Measurements from ENCODE around the gene TET3.

The TET3 gene

GRCh38 chr2:74004212-74005182 lies 19.8 kb downstream of the TET3 start:
- DNase-seq (ENCODE audit: low read depth): no peak

GRCh38 chr2:74005786-74006185 lies 21.1 kb downstream of the TET3 start:
- no peak for DNase-seq (ENCODE audit: low read depth)

GRCh38 chr2:74006459-74006858 lies 21.7 kb downstream of the TET3 start:
- no peak for DNase-seq (ENCODE audit: low read depth)

GRCh38 chr2:74007121-74007520 lies 22.4 kb downstream of the TET3 start:
- DNase-seq (ENCODE audit: low read depth): no peak

- no peak for DNase-seq (ENCODE audit: low read depth)
Measured at GRCh38 chr2:74007711-74008110, 23.0 kb downstream of the TET3 start.

GRCh38 chr2:74008761-74009395 lies 24.2 kb downstream of the TET3 start:
- no peak for DNase-seq (ENCODE audit: low read depth)

GRCh38 chr2:74009577-74009976 lies 24.9 kb downstream of the TET3 start:
- DNase-seq (ENCODE audit: low read depth): no peak

- DNase-seq (ENCODE audit: low read depth): no peak
Measured at GRCh38 chr2:74010087-74010541, 25.4 kb downstream of the TET3 start.

- DNase-seq (ENCODE audit: low read depth): no peak
Measured at GRCh38 chr2:74011246-74011645, 26.5 kb downstream of the TET3 start.

- no peak for DNase-seq (ENCODE audit: low read depth)
Measured at GRCh38 chr2:74014813-74015212, 30.1 kb downstream of the TET3 start.

- no peak for DNase-seq (ENCODE audit: low read depth)
Measured at GRCh38 chr2:74017223-74017622, 32.5 kb downstream of the TET3 start.

- DNase-seq (ENCODE audit: low read depth): no peak
Measured at GRCh38 chr2:74019516-74019915, 34.8 kb downstream of the TET3 start.

GRCh38 chr2:74020702-74021406 lies 36.1 kb downstream of the TET3 start:
- no peak for DNase-seq (ENCODE audit: low read depth)

- no peak for DNase-seq (ENCODE audit: low read depth)
Measured at GRCh38 chr2:74021407-74021755, 36.7 kb downstream of the TET3 start.

- DNase-seq (ENCODE audit: low read depth): no peak
Measured at GRCh38 chr2:74024216-74024615, 39.5 kb downstream of the TET3 start.

GRCh38 chr2:74025971-74026612 lies 41.4 kb downstream of the TET3 start:
- no peak for DNase-seq (ENCODE audit: low read depth)

- DNase-seq (ENCODE audit: low read depth): no peak
Measured at GRCh38 chr2:74026687-74027241, 42.1 kb downstream of the TET3 start.

- no peak for DNase-seq (ENCODE audit: low read depth)
Measured at GRCh38 chr2:74027496-74027895, 42.8 kb downstream of the TET3 start.

GRCh38 chr2:74028290-74028689 lies 43.6 kb downstream of the TET3 start:
- DNase-seq (ENCODE audit: low read depth): no peak

GRCh38 chr2:74028741-74029140 lies 44.0 kb downstream of the TET3 start:
- DNase-seq (ENCODE audit: low read depth): no peak

- no peak for DNase-seq (ENCODE audit: low read depth)
Measured at GRCh38 chr2:74029714-74030397, 45.1 kb downstream of the TET3 start.

All from stimulated activated CD8-positive, alpha-beta memory T cell treated with anti-CD3 and anti-CD28 coated beads, Interleukin-15, amount 100 ng/mL, for 24 hours (primary cell).